Trophoblast cell (in vitro differentiated cells and primary cell): ENCODE measurements around the gene TCEAL8. TPM values are rescaled to one million over a fixed set of nuclear protein-coding genes. Genes with fewer than 3 reads are reported as not detected.
A peak's percentile ranks its signal among the peaks of the same experiment; 100 is the strongest.

ENCODE experiments used
- DNase-seq, 2 donors: peaks; one replicate each; pipeline ENCODE4 v3.0.0-alpha.2; 2016
- H2AFZ ChIP-seq: 2 replicates; pipeline ENCODE4 v1.6.1; 2013; ENCODE audit warnings: low read length, moderate library complexity, mild to moderate bottlenecking; ENCODE audit not compliant: insufficient read depth, poor library complexity
- H2AK5ac ChIP-seq: 2 replicates; pipeline ENCODE4 v1.6.1; 2013; ENCODE audit warnings: mild to moderate bottlenecking, low read length
- H2BK120ac ChIP-seq: 2 replicates; pipeline ENCODE4 v1.6.1; 2013; ENCODE audit warnings: low read length, mild to moderate bottlenecking, moderate library complexity; ENCODE audit not compliant: insufficient read depth, poor library complexity
- H2BK12ac ChIP-seq: 2 replicates; pipeline ENCODE4 v1.6.1; 2013; ENCODE audit warnings: mild to moderate bottlenecking, low read length, moderate library complexity
- H2BK5ac ChIP-seq: 2 replicates; pipeline ENCODE4 v1.6.1; 2013; ENCODE audit warnings: low read length, low read depth, moderate library complexity, mild to moderate bottlenecking; ENCODE audit not compliant: poor library complexity
- H3K14ac ChIP-seq: 2 replicates; pipeline ENCODE4 v1.6.1; 2013; ENCODE audit warnings: mild to moderate bottlenecking, low read length
- H3K18ac ChIP-seq: 2 replicates; pipeline ENCODE4 v1.6.1; 2013; ENCODE audit warnings: mild to moderate bottlenecking, low read length
- H3K23ac ChIP-seq: 2 replicates; pipeline ENCODE4 v1.6.1; 2013; ENCODE audit warnings: low read length
- H3K27ac ChIP-seq: 2 replicates; pipeline ENCODE4 v1.5.1; 2013; ENCODE audit warnings: low read depth, mild to moderate bottlenecking, inconsistent platforms, low read length, moderate library complexity
- H3K27me3 ChIP-seq: 2 replicates; pipeline ENCODE4 v1.6.1; 2013; ENCODE audit warnings: inconsistent platforms, mild to moderate bottlenecking, low read length, moderate library complexity; ENCODE audit not compliant: insufficient read depth
- H3K36me3 ChIP-seq, 2 experiments: 1 replicate in 1 of 2; 2 replicates in 1 of 2; pipeline ENCODE4 v1.6.1; 2013; ENCODE audit warnings: low read length in 2 of 2, mild to moderate bottlenecking in 2 of 2, moderate library complexity in 1 of 2; ENCODE audit not compliant: insufficient read depth in 2 of 2, control insufficient read depth in 1 of 2
- H3K4ac ChIP-seq: 2 replicates; pipeline ENCODE4 v1.6.1; 2013; ENCODE audit warnings: low read depth, mild to moderate bottlenecking, low read length, moderate library complexity
- H3K4me1 ChIP-seq, 2 experiments: 1 replicate in 1 of 2; 2 replicates in 1 of 2; pipeline ENCODE4 v1.6.1; 2013; ENCODE audit warnings: low read length in 2 of 2, mild to moderate bottlenecking in 2 of 2, moderate library complexity in 1 of 2; ENCODE audit not compliant: insufficient read depth in 2 of 2, control insufficient read depth in 1 of 2
- H3K4me2 ChIP-seq: 2 replicates; pipeline ENCODE4 v1.6.1; 2013; ENCODE audit warnings: inconsistent platforms, mild to moderate bottlenecking, low read length, moderate library complexity
- H3K4me3 ChIP-seq: 2 replicates; pipeline ENCODE4 v1.5.1; 2013; ENCODE audit warnings: mild to moderate bottlenecking, low read depth, low read length, inconsistent platforms
- H3K79me1 ChIP-seq: one replicate; pipeline ENCODE4 v1.6.1; 2013; ENCODE audit warnings: low read length
- H3K79me2 ChIP-seq: 2 replicates; pipeline ENCODE4 v1.6.1; 2013; ENCODE audit warnings: low read length, mild to moderate bottlenecking; ENCODE audit not compliant: control insufficient read depth, insufficient read depth, poor library complexity
- H3K9ac ChIP-seq: 2 replicates; pipeline ENCODE4 v1.6.1; 2013; ENCODE audit warnings: mild to moderate bottlenecking, low read length
- H3K9me3 ChIP-seq: 2 replicates; pipeline ENCODE4 v1.6.1; 2013; ENCODE audit warnings: low read depth, mild to moderate bottlenecking, control low read depth, inconsistent platforms, low read length; ENCODE audit not compliant: insufficient read depth
- H4K12ac ChIP-seq: 2 replicates; pipeline ENCODE4 v1.6.1; 2013; ENCODE audit warnings: low read depth, mild to moderate bottlenecking, low read length, moderate library complexity
- H4K8ac ChIP-seq: 2 replicates; pipeline ENCODE4 v1.6.1; 2013; ENCODE audit warnings: low read depth, mild to moderate bottlenecking, low read length, moderate library complexity
- H4K91ac ChIP-seq: one replicate; pipeline ENCODE4 v1.6.1; 2013; ENCODE audit warnings: low read depth, mild to moderate bottlenecking, low read length, moderate library complexity
- WGBS: extraction: QIAGEN DNeasy Blood & Tissue Kit; methylation state at CpG from one replicate; pipeline ENCODE4 v1.1.7; 2013; ENCODE audit warnings: missing lambda C conversion rate; ENCODE audit not compliant: insufficient read length, insufficient coverage; ENCODE audit errors: extremely low coverage; 5-methylcytosine and 5-hydroxymethylcytosine counted together
- polyA plus RNA-seq: library from polyadenylated mRNA; stranded (reverse); fragments of 200-250 nt; gene quantifications from 2 replicates; pipeline ENCODE4 v1.2.3, GENCODE V29; 2013

Gene TCEAL8
- 135 and 140 TPM in 2 replicates for polyA plus RNA-seq

GRCh38 chrX:103254921-103255493 is at the start of gene TCEAL8:
Gene TCEAL8 (minus strand): TSS chrX:103255155. CDS start chrX:103253979, 1,176 bp downstream.
- Histone ChIP-seq H3K18ac (peak within 1 kb of the TSS; percentile 90), H3K4me2 (peak within 1 kb of the TSS; percentile 78), H3K4ac (peak within 1 kb of the TSS; percentile 95), H2AK5ac (peak within 1 kb of the TSS; percentile 18), H2BK120ac (peak within 1 kb of the TSS; percentile 96), H3K27me3 (no peaks in the 10 kb centered on the region), H4K8ac (peak within 1 kb of the TSS; percentile 97), H3K79me2 (no peaks in the 10 kb centered on the region), H2AFZ (peak within 1 kb of the TSS; percentile 78), H4K91ac (peak within 1 kb of the TSS; percentile 97), H3K14ac (peak within 1 kb of the TSS; percentile 97), H3K4me1 (peaks cover 4 to 9% of the 10 kb centered on the region in 2 experiments), H2BK5ac (peak within 1 kb of the TSS; percentile 96), H3K79me1 (peaks cover 22% of the 10 kb centered on the region), H3K36me3 (peaks cover 0 to 5% of the 10 kb centered on the region in 2 experiments), H2BK12ac (peak within 1 kb of the TSS; percentile 40), H3K27ac (peak within 1 kb of the TSS; percentile 96), H3K9ac (peak within 1 kb of the TSS; percentile 88), H3K23ac (no peak within 1 kb of the TSS), H3K4me3 (peak within 1 kb of the TSS; percentile 75), H3K9me3 (no peaks in the 10 kb centered on the region), H4K12ac (peak within 1 kb of the TSS; percentile 70)
- peak; percentile 65 to 75 for DNase-seq
- WGBS: no CpG with 5 or more reads among the region's 22 CpGs

- Histone ChIP-seq H2AFZ (no peak overlapping the region), H3K4me1 (no peaks in the 10 kb centered on the region), H3K79me1 (no peaks in the 10 kb centered on the region), H3K4me2 (no peak overlapping the region), H3K9ac (no peak overlapping the region), H3K18ac (no peak overlapping the region), H3K4me3 (no peak overlapping the region), H2BK12ac (no peak overlapping the region), H3K9me3 (no peaks in the 10 kb centered on the region), H4K91ac (no peak overlapping the region), H3K23ac (no peak overlapping the region), H2AK5ac (no peak overlapping the region), H4K8ac (no peak overlapping the region), H3K36me3 (no peaks in the 10 kb centered on the region), H2BK120ac (no peak overlapping the region), H4K12ac (no peak overlapping the region), H3K27ac (no peak overlapping the region), H3K27me3 (no peaks in the 10 kb centered on the region), H3K4ac (no peak overlapping the region), H3K79me2 (no peaks in the 10 kb centered on the region), H3K14ac (no peak overlapping the region), H2BK5ac (no peak overlapping the region)
- DNase-seq: no peak
Measured at GRCh38 chrX:103304705-103305104, 49.8 kb upstream of the TCEAL8 start.

- no peak overlapping the region for H3K23ac ChIP-seq
- no peak overlapping the region for H2BK12ac ChIP-seq
- no CpG with 5 or more reads among the region's 2 CpGs for WGBS
- no peaks in the 10 kb centered on the region for H3K4me1 ChIP-seq
- no peaks in the 10 kb centered on the region for H3K36me3 ChIP-seq
- no peak overlapping the region for H2AFZ ChIP-seq
- no peaks in the 10 kb centered on the region for H3K79me2 ChIP-seq
- H3K4ac ChIP-seq: no peak overlapping the region
- no peak overlapping the region for H3K27ac ChIP-seq
- H3K9ac ChIP-seq: no peak overlapping the region
- no peaks in the 10 kb centered on the region for H3K9me3 ChIP-seq
- no peaks in the 10 kb centered on the region for H3K79me1 ChIP-seq
- H3K14ac ChIP-seq: no peak overlapping the region
- no peak overlapping the region for H2AK5ac ChIP-seq
- no peak overlapping the region for H4K12ac ChIP-seq
- H3K18ac ChIP-seq: no peak overlapping the region
- DNase-seq: no peak
- no peaks in the 10 kb centered on the region for H3K27me3 ChIP-seq
- H4K91ac ChIP-seq: no peak overlapping the region
- no peak overlapping the region for H3K4me2 ChIP-seq
- no peak overlapping the region for H2BK120ac ChIP-seq
- no peak overlapping the region for H4K8ac ChIP-seq
- no peak overlapping the region for H3K4me3 ChIP-seq
- no peak overlapping the region for H2BK5ac ChIP-seq
Measured at GRCh38 chrX:103293118-103293517, 38.2 kb upstream of the TCEAL8 start.

GRCh38 chrX:103279624-103280023 is 24.7 kb upstream of the TCEAL8 start:
- no CpG with 5 or more reads among the region's 1 CpG for WGBS
- Histone ChIP-seq H3K79me2 (no peaks in the 10 kb centered on the region), H3K9me3 (no peaks in the 10 kb centered on the region), H3K4me1 (no peaks in the 10 kb centered on the region), H4K8ac (no peak overlapping the region), H3K27ac (no peak overlapping the region), H4K91ac (no peak overlapping the region), H3K36me3 (no peaks in the 10 kb centered on the region), H3K4me3 (no peak overlapping the region), H2BK12ac (no peak overlapping the region), H3K23ac (no peak overlapping the region), H3K4ac (no peak overlapping the region), H2AFZ (no peak overlapping the region), H2AK5ac (no peak overlapping the region), H2BK120ac (no peak overlapping the region), H3K79me1 (no peaks in the 10 kb centered on the region), H3K18ac (no peak overlapping the region), H4K12ac (no peak overlapping the region), H3K14ac (no peak overlapping the region), H3K27me3 (no peaks in the 10 kb centered on the region), H3K4me2 (no peak overlapping the region), H3K9ac (no peak overlapping the region), H2BK5ac (no peak overlapping the region)
- DNase-seq: no peak
